Erythroblast (primary cell): ENCODE results near the gene ZFP82.

ENCODE experiments used
- GATA1 ChIP-seq: IDR thresholded peaks from 2 replicates; pipeline ENCODE4 v1.6.1; 2011; ENCODE audit warnings: low read depth, mild to moderate bottlenecking, control low read depth, low read length, moderate library complexity
- POLR2A ChIP-seq: IDR thresholded peaks from 2 replicates; pipeline ENCODE4 v1.6.1; 2011; ENCODE audit warnings: mild to moderate bottlenecking, low read length

- TF ChIP-seq POLR2A (no peak), GATA1 (no peak)
Observed at GRCh38 chr19:36423925-36424324, 5.5 kb upstream of the ZFP82 start.
